ENCODE measurements around the gene TFDP1.

The TFDP1 gene

DNA sequence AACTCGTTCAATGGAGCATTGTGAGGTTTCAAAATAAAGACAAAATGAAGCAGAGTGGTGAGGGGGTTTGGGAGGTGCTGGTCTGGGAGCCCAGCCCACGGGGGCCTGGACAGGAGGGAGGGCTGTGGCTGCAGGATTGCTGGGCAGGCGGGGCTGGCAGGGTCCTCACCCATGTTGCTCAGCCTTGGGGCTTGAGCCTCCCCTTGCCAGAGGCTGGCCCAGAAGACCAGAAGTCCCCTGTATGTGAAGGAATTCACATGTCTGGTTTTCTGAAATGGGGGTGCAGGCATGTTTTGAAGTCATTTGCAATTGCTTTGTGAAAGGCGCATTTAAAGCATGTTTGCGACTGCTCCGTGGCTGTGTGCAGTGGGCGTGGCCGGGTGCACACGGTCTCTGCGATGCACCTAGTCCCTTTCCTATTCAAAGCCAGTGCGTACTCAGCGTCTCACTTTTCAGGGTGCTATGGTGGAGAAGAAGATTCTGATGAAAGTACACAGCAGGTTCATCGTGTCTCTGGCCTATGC, 84.7 kb downstream of the TFDP1 start:
- no peak for DNase-seq

GRCh38 chr13:113669755-113670341, 85.3 kb downstream of the TFDP1 start:
- DNase-seq: no peak

DNA sequence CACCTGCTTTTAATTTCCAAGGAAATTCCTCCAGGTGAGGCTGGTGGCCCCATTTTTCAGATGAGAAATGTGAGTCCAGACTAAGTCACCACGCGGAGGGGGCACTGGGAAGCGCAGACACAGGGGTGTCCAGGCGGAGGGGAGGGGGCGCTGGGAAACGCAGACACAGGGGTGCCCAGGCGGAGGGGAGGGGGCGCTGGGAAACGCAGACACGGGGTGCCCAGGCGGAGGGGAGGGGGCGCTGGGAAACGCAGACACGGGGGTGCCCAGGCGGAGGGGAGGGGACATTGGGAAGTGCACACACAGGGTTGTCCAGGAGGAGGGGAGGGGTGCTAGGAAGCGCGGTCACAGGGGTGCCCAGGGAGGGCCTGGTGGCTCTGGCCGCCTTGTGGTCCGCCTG, 86.0 kb downstream of the TFDP1 start:
- no peak for DNase-seq

DNA sequence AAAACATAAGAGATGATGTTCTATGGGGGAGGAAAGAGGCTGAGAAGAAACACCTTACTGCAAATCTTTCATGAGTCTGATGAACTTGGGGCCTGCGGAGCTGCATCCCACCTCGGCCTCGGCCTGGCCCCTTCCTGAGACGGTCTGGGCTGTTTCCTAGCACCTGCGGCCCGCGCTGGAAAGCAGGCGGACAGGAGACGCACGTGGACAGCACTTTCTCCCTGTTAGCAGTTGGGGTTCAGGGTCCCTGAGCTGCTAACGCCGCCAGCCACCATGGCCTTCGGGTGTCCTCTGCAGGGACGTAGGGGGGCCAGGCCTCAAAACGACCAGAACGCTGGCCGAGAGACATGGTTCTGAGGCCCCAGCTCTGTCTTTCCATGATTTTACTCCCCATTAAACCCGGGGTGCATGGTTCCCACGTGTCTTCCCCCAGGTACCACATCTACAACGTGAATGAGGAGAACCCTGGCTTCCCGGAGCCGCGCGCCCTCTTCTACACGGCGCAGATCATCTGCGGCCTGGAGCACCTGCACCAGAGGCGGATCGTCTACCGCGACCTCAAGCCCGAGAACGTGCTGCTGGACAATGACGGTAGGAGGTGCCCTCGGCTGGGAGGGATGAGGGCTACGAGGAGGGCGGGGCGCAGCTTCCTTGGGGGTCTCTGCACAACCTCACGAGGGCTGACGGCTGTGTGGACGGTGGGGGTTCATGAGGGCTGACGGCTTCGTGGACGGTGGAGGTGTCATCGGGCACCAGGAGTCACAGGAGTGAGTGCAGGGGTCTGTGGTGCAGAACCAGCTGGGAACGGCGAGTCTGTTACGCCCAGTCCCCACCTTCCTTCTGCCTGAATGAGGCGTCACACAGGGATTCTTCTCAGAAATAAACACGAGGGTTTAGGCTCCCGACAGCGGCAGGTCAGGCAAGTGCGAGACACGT, 86.8 kb downstream of the TFDP1 start:
- no peak for DNase-seq

GRCh38 chr13:113672002-113672651, 87.6 kb downstream of the TFDP1 start:
- no peak for DNase-seq

Data from SIG-M5 (cell line).